ENCODE measurements around the gene RELN.

DNA sequence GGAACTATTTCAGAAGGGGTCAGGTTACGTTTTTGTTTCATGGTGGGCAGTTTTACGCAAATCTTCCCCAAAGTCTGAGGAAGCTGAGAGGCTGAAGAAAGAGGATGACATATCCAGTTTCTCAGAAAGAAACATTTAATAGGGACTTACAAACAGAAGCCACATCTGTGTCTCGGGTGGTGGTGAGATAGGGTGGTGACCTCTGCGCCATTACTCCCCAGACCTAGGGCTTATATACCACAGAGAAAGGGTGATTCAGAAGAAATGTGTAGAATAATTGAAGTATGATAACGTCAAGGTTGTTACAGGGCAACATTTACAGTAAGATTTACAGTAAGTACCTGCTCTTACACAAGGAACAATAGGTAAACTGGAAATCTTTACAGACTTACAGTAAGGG lies 43.0 kb upstream of the RELN start:
- TF ChIP-seq TAF1 (IDR thresholded peaks at IDR 0.05; ENCODE audit: low read depth, low read length) (no peak), POLR2AphosphoS5 (IDR thresholded peaks at IDR 0.05; ENCODE audit: low read depth, low read length) (no peak), POLR2A (IDR thresholded peaks at IDR 0.05; ENCODE audit: low read depth, low read length) (no peak), SPI1 (IDR thresholded peaks at IDR 0.05; ENCODE audit: low read depth, low read length) (no peak), PAX5 (IDR thresholded peaks at IDR 0.05; ENCODE audit: insufficient read depth, low read length, severe bottlenecking) (no peak)
